ENCODE results near the gene ALDH3B1. TPM values are rescaled to one million over a fixed set of nuclear protein-coding genes. Genes with fewer than 3 reads are reported as not detected.

Gene ALDH3B1
- total and polyA plus RNA-seq, 9 of the 15 experiments (the other 6 are each of a cell fraction or from before 2014, with no cell fraction given): 0.01 to 0.35 (median 0.07) TPM; not detected in 2

DNA sequence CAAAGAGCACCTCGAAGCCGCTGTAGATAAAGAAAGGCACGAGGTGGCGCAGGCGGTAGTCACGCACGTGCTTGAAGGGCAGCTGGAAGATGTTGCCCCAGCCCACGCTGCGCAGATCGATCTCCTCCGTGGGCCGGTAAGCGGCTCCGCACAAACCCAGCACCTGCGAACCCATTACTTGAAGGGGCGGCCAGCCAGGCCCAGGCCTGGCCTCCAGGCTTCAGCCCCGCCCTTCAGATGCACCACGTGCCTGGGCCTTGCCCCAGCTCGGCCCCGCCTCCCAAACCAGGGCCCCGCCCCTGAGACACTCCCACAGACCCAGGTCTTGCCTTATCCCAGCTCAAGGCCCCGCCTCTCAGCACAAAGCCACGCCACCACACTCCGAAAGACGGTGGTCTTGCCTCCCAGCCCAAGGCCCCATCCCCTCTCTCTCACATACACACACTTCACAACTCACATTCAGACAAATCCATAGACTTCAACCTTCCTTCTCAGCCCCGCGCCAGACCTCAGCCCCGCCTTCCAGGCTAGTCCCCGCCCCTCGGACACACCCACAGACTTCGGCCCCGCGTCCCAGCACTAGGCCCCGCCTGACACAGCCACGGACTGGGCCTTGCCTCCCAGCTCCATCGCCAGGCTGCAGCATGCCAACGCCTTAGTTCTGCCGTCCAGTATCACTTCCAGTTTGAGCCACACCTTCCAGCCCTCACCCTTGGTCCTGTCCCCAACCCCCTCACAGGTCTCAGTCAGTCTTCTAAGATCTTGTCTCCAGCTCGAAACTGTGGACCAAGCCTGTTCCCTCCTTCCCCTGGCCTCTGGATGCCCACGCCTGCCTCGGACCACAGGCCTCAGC lies 13.3 kb upstream of the ALDH3B1 start (continued):
- TF ChIP-seq, protein P1, sequence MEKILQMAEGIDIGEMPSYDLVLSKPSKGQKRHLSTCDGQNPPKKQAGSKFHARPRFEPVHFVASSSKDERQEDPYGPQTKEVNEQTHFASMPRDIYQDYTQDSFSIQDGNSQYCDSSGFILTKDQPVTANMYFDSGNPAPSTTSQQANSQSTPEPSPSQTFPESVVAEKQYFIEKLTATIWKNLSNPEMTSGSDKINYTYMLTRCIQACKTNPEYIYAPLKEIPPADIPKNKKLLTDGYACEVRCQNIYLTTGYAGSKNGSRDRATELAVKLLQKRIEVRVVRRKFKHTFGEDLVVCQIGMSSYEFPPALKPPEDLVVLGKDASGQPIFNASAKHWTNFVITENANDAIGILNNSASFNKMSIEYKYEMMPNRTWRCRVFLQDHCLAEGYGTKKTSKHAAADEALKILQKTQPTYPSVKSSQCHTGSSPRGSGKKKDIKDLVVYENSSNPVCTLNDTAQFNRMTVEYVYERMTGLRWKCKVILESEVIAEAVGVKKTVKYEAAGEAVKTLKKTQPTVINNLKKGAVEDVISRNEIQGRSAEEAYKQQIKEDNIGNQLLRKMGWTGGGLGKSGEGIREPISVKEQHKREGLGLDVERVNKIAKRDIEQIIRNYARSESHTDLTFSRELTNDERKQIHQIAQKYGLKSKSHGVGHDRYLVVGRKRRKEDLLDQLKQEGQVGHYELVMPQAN (IDR thresholded peaks at IDR 0.05; ENCODE audit: borderline replicate concordance): peak; percentile 91; the same call in 1 of the 2 replicates
- TF ChIP-seq, protein P2, sequence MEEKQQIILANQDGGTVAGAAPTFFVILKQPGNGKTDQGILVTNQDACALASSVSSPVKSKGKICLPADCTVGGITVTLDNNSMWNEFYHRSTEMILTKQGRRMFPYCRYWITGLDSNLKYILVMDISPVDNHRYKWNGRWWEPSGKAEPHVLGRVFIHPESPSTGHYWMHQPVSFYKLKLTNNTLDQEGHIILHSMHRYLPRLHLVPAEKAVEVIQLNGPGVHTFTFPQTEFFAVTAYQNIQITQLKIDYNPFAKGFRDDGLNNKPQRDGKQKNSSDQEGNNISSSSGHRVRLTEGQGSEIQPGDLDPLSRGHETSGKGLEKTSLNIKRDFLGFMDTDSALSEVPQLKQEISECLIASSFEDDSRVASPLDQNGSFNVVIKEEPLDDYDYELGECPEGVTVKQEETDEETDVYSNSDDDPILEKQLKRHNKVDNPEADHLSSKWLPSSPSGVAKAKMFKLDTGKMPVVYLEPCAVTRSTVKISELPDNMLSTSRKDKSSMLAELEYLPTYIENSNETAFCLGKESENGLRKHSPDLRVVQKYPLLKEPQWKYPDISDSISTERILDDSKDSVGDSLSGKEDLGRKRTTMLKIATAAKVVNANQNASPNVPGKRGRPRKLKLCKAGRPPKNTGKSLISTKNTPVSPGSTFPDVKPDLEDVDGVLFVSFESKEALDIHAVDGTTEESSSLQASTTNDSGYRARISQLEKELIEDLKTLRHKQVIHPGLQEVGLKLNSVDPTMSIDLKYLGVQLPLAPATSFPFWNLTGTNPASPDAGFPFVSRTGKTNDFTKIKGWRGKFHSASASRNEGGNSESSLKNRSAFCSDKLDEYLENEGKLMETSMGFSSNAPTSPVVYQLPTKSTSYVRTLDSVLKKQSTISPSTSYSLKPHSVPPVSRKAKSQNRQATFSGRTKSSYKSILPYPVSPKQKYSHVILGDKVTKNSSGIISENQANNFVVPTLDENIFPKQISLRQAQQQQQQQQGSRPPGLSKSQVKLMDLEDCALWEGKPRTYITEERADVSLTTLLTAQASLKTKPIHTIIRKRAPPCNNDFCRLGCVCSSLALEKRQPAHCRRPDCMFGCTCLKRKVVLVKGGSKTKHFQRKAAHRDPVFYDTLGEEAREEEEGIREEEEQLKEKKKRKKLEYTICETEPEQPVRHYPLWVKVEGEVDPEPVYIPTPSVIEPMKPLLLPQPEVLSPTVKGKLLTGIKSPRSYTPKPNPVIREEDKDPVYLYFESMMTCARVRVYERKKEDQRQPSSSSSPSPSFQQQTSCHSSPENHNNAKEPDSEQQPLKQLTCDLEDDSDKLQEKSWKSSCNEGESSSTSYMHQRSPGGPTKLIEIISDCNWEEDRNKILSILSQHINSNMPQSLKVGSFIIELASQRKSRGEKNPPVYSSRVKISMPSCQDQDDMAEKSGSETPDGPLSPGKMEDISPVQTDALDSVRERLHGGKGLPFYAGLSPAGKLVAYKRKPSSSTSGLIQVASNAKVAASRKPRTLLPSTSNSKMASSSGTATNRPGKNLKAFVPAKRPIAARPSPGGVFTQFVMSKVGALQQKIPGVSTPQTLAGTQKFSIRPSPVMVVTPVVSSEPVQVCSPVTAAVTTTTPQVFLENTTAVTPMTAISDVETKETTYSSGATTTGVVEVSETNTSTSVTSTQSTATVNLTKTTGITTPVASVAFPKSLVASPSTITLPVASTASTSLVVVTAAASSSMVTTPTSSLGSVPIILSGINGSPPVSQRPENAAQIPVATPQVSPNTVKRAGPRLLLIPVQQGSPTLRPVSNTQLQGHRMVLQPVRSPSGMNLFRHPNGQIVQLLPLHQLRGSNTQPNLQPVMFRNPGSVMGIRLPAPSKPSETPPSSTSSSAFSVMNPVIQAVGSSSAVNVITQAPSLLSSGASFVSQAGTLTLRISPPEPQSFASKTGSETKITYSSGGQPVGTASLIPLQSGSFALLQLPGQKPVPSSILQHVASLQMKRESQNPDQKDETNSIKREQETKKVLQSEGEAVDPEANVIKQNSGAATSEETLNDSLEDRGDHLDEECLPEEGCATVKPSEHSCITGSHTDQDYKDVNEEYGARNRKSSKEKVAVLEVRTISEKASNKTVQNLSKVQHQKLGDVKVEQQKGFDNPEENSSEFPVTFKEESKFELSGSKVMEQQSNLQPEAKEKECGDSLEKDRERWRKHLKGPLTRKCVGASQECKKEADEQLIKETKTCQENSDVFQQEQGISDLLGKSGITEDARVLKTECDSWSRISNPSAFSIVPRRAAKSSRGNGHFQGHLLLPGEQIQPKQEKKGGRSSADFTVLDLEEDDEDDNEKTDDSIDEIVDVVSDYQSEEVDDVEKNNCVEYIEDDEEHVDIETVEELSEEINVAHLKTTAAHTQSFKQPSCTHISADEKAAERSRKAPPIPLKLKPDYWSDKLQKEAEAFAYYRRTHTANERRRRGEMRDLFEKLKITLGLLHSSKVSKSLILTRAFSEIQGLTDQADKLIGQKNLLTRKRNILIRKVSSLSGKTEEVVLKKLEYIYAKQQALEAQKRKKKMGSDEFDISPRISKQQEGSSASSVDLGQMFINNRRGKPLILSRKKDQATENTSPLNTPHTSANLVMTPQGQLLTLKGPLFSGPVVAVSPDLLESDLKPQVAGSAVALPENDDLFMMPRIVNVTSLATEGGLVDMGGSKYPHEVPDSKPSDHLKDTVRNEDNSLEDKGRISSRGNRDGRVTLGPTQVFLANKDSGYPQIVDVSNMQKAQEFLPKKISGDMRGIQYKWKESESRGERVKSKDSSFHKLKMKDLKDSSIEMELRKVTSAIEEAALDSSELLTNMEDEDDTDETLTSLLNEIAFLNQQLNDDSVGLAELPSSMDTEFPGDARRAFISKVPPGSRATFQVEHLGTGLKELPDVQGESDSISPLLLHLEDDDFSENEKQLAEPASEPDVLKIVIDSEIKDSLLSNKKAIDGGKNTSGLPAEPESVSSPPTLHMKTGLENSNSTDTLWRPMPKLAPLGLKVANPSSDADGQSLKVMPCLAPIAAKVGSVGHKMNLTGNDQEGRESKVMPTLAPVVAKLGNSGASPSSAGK (IDR thresholded peaks at IDR 0.05): peak; percentile 97
- TF ChIP-seq, protein P3, sequence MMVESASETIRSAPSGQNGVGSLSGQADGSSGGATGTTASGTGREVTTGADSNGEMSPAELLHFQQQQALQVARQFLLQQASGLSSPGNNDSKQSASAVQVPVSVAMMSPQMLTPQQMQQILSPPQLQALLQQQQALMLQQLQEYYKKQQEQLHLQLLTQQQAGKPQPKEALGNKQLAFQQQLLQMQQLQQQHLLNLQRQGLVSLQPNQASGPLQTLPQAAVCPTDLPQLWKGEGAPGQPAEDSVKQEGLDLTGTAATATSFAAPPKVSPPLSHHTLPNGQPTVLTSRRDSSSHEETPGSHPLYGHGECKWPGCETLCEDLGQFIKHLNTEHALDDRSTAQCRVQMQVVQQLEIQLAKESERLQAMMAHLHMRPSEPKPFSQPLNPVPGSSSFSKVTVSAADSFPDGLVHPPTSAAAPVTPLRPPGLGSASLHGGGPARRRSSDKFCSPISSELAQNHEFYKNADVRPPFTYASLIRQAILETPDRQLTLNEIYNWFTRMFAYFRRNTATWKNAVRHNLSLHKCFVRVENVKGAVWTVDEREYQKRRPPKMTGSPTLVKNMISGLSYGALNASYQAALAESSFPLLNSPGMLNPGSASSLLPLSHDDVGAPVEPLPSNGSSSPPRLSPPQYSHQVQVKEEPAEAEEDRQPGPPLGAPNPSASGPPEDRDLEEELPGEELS (CRISPR knock-in tag; IDR thresholded peaks at IDR 0.05; ENCODE audit: borderline replicate concordance): no peak
- TF ChIP-seq ZNF184 (CRISPR knock-in tag; IDR thresholded peaks at IDR 0.05) (no peak), FOXJ2 (tag; IDR thresholded peaks at IDR 0.05) (no peak)

Data from K562 (cell line).